Nephron (organoid): Measurements from ENCODE around the gene SPCS3.

Experiments used
- H3K27ac Mint-ChIP-seq, 3 experiments: 2 replicates each; pipeline ENCODE4 v1.8.0; 2020; ENCODE audit warnings: mixed read lengths in 3 of 3, mild to moderate bottlenecking in 2 of 3, moderate library complexity in 1 of 3
- H3K27me3 Mint-ChIP-seq: 2 replicates; pipeline ENCODE4 v1.8.0; 2021; ENCODE audit warnings: low read depth, mild to moderate bottlenecking, moderate library complexity, mixed read lengths
- H3K36me3 Mint-ChIP-seq: 2 replicates; pipeline ENCODE4 v1.8.0; 2020; ENCODE audit warnings: low read depth, mixed read lengths
- H3K4me1 Mint-ChIP-seq: 2 replicates; pipeline ENCODE4 v1.8.0; 2020; ENCODE audit warnings: mixed read lengths
- H3K4me3 Mint-ChIP-seq, 3 experiments: 2 replicates each; pipeline ENCODE4 v1.8.0; 2020; ENCODE audit warnings: mild to moderate bottlenecking in 3 of 3, mixed read lengths in 3 of 3, moderate library complexity in 2 of 3
- H3K9me3 Mint-ChIP-seq: 2 replicates; pipeline ENCODE4 v1.8.0; 2020; ENCODE audit warnings: mixed read lengths
- CTCF ChIP-seq, 3 experiments: fragments of 200-600 bp; sonication (generic); IDR thresholded peaks; one replicate each; pipeline ENCODE4 v1.5.0; 2021; ENCODE audit warnings: antibody characterized with exemption in 3 of 3; ENCODE audit not compliant: unreplicated experiment in 3 of 3

The SPCS3 gene

DNA sequence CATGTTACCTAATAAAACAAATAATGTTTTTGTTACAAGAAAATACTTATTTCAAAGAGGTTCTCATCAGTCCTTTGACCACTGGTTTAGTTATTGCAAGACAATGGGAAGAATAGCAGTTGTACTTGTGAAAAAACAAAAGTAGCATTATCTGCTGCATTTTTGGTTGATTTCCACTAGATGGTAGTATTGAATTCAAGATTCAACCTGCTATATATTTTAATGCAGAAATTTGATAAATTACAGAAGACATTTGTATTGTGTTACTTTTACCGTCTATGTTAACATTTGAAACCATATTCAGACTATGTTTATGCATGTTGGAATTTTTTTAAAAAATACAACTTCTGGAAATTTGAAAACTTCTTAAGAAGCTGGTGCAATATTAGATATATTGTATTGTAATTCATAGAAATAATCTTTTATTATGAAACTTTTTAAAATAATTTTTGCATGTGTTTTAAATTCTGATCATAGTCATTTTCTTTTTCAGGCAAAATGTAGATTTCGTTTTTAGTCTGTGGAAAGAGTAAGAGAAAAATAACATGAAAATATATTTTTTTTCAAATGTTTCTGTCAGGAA lies 56.4 kb downstream of the SPCS3 start:
- Mint-ChIP-seq H3K9me3 (no peaks in the 10 kb centered on the region), H3K4me3 (no peak overlapping the region), H3K27ac (no peak overlapping the region), H3K4me1 (no peaks in the 10 kb centered on the region), H3K27me3 (no peaks in the 10 kb centered on the region), H3K36me3 (no peaks in the 10 kb centered on the region)
- TF ChIP-seq CTCF (IDR thresholded peaks at IDR 0.05; ENCODE audit: unreplicated experiment in 3 of 3): peak; percentile 58 to 71 (median 58)

GRCh38 chr4:176377780-176378179 lies 58.0 kb downstream of the SPCS3 start:
- H3K4me3 Mint-ChIP-seq: no peak overlapping the region

DNA sequence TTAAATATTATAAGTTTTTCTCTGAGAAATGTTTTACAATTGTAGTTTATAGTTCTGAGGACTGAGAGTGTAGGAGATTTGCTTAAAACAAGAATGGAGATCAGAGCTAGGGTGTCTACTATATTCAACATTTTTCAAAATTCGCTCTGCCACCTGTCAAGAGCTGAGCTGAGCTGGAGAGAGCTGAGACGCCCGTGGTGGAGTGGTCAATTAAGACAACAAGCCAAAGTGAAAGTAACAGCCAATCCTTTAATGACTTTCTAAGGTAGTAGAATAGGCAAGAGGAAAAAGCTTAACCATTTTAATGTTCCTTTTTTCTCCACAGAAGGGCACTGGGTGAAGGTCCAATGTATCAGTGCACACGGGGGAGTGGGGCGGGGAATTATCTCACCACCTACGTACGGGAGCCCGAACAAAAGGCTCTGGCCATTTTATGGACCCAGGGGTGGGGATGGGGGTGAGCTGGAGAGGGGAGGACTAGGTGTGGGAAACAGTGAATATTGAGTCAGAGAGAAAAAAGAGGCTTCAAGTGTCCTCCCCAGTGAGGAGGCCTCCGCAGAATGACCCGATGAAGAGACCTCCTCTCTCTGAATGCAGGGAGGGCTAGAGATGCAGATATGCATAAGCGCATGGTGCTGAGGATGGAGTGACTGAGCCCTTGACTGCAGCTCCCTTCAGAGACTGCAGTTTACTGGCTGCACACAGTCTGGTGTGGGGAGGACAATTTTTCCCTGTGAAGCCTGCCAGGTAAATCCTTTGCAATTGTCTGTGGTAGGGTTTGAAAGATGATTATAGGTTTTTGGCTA lies 60.8 kb downstream of the SPCS3 start:
- Mint-ChIP-seq H3K4me1 (peaks cover 5% of the 10 kb centered on the region), H3K27ac (no peak overlapping the region), H3K27me3 (peaks cover 4% of the 10 kb centered on the region), H3K36me3 (no peaks in the 10 kb centered on the region), H3K4me3 (no peak overlapping the region), H3K9me3 (no peaks in the 10 kb centered on the region)
- no peak for TF ChIP-seq CTCF (IDR thresholded peaks at IDR 0.05; ENCODE audit: unreplicated experiment in 3 of 3)

More at GRCh38 chr4:176377780-176378179, 58.0 kb downstream of the SPCS3 start:
- Mint-ChIP-seq H3K36me3 (no peaks in the 10 kb centered on the region), H3K9me3 (no peaks in the 10 kb centered on the region), H3K27me3 (no peaks in the 10 kb centered on the region), H3K4me1 (no peaks in the 10 kb centered on the region), H3K27ac (no peak overlapping the region)
- peak; percentile 51 to 68 (median 57) for TF ChIP-seq CTCF (IDR thresholded peaks at IDR 0.05; ENCODE audit: unreplicated experiment in 3 of 3)
